Measurements from ENCODE around the gene SETX.

- TF ChIP-seq CTCF (IDR thresholded peaks at IDR 0.05; ENCODE audit: insufficient read depth, low read length, poor library complexity, severe bottlenecking) (no peak), EZH2phosphoT487 (conservative IDR thresholded peaks at IDR 0.05; ENCODE audit: low read length) (no peak)
Observed at GRCh38 chr9:132309056-132309455, 45.7 kb downstream of the SETX start.

All from SU-DHL-6 (cell line).